Osteoblast (primary cell): ENCODE data around the gene PPT2. TPM values are rescaled to one million over a fixed set of nuclear protein-coding genes. Genes with fewer than 3 reads are reported as not detected.

Source experiments
- DNase-seq: peaks from one replicate; pipeline ENCODE4 v3.0.0; 2011; ENCODE audit warnings: low spot score, mixed read lengths; ENCODE audit not compliant: insufficient read length; ENCODE audit errors: missing footprints
- H2AFZ ChIP-seq: 2 replicates; pipeline ENCODE4 v1.6.0; 2011; ENCODE audit warnings: mild to moderate bottlenecking, low read length
- H3K27ac ChIP-seq: 2 replicates; pipeline ENCODE4 v1.5.1; 2011; ENCODE audit warnings: mild to moderate bottlenecking, low read depth, low read length, moderate library complexity
- H3K27me3 ChIP-seq: 2 replicates; pipeline ENCODE4 v1.6.0; 2012; ENCODE audit warnings: mild to moderate bottlenecking, control low read depth, inconsistent platforms, low read length, moderate library complexity; ENCODE audit not compliant: insufficient read depth
- H3K36me3 ChIP-seq: 2 replicates; pipeline ENCODE4 v1.5.1; 2011; ENCODE audit warnings: mild to moderate bottlenecking, low read length, control low read depth, moderate library complexity; ENCODE audit not compliant: insufficient read depth
- H3K4me1 ChIP-seq: 2 replicates; pipeline ENCODE4 v1.5.1; 2011; ENCODE audit warnings: mild to moderate bottlenecking, low read length, control low read depth, moderate library complexity; ENCODE audit not compliant: insufficient read depth
- H3K4me2 ChIP-seq: 2 replicates; pipeline ENCODE4 v1.6.0; 2011; ENCODE audit warnings: mild to moderate bottlenecking, low read length; ENCODE audit not compliant: insufficient read depth
- H3K4me3 ChIP-seq: fragments of 200-600 bp; sonication (generic); 3 replicates; pipeline ENCODE4 v1.5.1; 2012; ENCODE audit warnings: mild to moderate bottlenecking, low read length, inconsistent platforms; ENCODE audit not compliant: insufficient read depth
- H3K79me2 ChIP-seq: 2 replicates; pipeline ENCODE4 v1.6.0; 2012; ENCODE audit warnings: mild to moderate bottlenecking, low read length, control low read depth, inconsistent platforms; ENCODE audit not compliant: insufficient read depth
- H3K9me3 ChIP-seq: 2 replicates; pipeline ENCODE4 v1.5.1; 2011; ENCODE audit warnings: low read depth, low read length, control low read depth
- H4K20me1 ChIP-seq: 2 replicates; pipeline ENCODE4 v1.6.0; 2012; ENCODE audit warnings: mild to moderate bottlenecking, low read length, control low read depth; ENCODE audit not compliant: insufficient read depth
- total RNA-seq: library from RNA; depleted of rRNA; stranded (reverse); fragments of >200 nt; gene quantifications from 2 replicates; pipeline ENCODE4 v1.2.3, GENCODE V29; 2012
- TF ChIP-seq, protein P1 (sequence below): IDR thresholded peaks from 2 replicates; pipeline ENCODE4 v1.5.1; 2011; ENCODE audit warnings: mild to moderate bottlenecking, low read depth, low read length, moderate library complexity; ENCODE audit errors: extremely low read depth

PPT2 gene
- total RNA-seq, 1 donor: 8.3 TPM

DNA sequence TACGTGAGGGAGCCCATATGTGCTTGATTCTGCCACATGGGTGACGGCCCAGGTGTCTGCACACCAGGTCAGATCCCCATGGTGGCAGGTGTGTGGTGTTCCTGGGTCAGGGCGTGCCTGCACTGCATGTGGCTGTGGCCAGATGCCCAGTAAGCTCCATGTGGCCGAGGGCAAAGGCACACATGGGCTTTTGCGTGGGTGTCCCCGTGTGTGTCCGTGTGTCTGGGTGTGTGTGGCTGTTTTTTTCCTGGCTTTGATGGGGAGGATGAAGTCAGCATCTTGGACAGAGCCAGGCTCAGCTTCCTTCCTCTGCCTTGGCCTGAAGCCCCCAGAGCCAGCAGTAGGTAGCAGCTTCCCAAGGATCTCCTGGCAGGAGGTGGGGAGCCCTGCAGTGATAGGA is 43.3 kb upstream of the PPT2 start:
- Histone ChIP-seq H3K27ac (no peak overlapping the region), H3K4me3 (no peak overlapping the region), H3K9me3 (no peaks in the 10 kb centered on the region), H3K27me3 (peaks cover 31% of the 10 kb centered on the region), H3K79me2 (no peaks in the 10 kb centered on the region), H2AFZ (no peak overlapping the region), H3K4me2 (no peak overlapping the region), H3K36me3 (no peaks in the 10 kb centered on the region), H4K20me1 (peaks cover 7% of the 10 kb centered on the region), H3K4me1 (peaks cover 40% of the 10 kb centered on the region)
- DNase-seq: no peak
- TF ChIP-seq, protein P1, sequence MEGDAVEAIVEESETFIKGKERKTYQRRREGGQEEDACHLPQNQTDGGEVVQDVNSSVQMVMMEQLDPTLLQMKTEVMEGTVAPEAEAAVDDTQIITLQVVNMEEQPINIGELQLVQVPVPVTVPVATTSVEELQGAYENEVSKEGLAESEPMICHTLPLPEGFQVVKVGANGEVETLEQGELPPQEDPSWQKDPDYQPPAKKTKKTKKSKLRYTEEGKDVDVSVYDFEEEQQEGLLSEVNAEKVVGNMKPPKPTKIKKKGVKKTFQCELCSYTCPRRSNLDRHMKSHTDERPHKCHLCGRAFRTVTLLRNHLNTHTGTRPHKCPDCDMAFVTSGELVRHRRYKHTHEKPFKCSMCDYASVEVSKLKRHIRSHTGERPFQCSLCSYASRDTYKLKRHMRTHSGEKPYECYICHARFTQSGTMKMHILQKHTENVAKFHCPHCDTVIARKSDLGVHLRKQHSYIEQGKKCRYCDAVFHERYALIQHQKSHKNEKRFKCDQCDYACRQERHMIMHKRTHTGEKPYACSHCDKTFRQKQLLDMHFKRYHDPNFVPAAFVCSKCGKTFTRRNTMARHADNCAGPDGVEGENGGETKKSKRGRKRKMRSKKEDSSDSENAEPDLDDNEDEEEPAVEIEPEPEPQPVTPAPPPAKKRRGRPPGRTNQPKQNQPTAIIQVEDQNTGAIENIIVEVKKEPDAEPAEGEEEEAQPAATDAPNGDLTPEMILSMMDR: no peak

DNA sequence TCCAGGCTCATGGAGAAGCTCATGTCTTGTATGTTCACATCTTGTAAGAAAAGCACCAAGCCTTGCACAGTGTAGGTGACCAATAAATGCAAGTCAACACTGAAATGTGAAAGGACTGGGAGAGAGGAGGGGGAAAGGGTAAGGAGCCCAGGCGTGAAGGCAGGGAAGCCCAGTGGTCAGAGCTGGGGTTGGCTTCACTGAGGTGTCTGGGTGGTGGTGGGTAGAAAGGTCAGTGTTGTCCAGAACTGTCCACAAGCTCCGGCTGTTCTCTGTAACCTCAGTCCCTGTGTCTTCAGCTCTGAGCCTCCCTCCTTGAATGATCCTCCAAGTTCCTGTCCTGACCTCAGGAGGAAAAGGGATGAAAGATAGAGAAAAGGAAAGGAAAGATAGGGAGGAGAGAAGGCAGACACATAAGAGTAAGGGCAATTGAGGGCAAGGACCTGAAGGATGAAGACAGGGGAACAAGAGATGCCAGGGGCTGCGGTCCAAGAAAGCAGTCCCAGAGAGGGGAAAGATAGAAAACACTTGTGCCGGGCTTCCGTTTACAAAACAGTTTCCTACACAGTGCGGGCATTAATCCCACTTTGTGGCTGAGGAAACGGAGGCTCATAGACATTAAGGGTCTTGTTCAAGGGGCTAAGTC is 42.4 kb upstream of the PPT2 start:
- H3K4me1 ChIP-seq: peaks cover 40% of the 10 kb centered on the region
- H3K27ac ChIP-seq: no peak overlapping the region
- H3K27me3 ChIP-seq: peaks cover 29% of the 10 kb centered on the region
- H3K36me3 ChIP-seq: peaks cover 6% of the 10 kb centered on the region
- TF ChIP-seq, protein P1: no peak
- no peak overlapping the region for H3K4me3 ChIP-seq
- DNase-seq: no peak
- no peak overlapping the region for H3K4me2 ChIP-seq
- H4K20me1 ChIP-seq: peaks cover 7% of the 10 kb centered on the region
- no peaks in the 10 kb centered on the region for H3K79me2 ChIP-seq
- no peaks in the 10 kb centered on the region for H3K9me3 ChIP-seq
- no peak overlapping the region for H2AFZ ChIP-seq

DNA sequence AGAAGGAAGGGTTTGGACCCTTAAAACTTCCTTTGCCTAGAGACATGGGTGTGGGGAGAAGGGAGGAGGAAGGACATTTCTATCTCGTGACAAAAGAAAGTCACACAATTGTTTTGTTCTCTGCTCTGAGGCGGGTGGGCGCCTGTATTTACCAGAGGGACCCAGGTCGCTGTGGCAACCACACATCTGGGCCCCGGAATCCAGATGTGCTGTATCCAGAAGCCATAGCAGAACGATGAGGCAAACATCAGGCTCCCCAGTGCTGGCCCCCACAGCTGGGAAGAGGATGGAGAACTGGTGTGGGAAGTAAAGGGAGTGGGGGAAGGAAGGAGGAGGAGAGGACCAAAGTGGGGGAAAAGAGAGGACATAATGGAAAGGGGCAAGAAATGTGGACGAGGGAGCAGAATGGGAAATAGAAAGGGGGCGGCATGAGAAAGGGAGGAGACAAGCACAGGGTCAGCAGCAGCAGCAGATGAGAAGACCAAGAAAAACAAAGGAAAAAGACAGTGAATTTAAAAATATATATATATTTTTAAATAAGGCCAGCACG is 41.4 kb upstream of the PPT2 start:
- Histone ChIP-seq H3K9me3 (no peaks in the 10 kb centered on the region), H4K20me1 (peaks cover 7% of the 10 kb centered on the region), H3K4me3 (no peak overlapping the region), H3K36me3 (peaks cover 15% of the 10 kb centered on the region), H3K27ac (no peak overlapping the region), H3K27me3 (peaks cover 23% of the 10 kb centered on the region), H2AFZ (no peak overlapping the region), H3K79me2 (no peaks in the 10 kb centered on the region), H3K4me2 (no peak overlapping the region), H3K4me1 (peaks cover 36% of the 10 kb centered on the region)
- TF ChIP-seq, protein P1: no peak
- no peak for DNase-seq

DNA sequence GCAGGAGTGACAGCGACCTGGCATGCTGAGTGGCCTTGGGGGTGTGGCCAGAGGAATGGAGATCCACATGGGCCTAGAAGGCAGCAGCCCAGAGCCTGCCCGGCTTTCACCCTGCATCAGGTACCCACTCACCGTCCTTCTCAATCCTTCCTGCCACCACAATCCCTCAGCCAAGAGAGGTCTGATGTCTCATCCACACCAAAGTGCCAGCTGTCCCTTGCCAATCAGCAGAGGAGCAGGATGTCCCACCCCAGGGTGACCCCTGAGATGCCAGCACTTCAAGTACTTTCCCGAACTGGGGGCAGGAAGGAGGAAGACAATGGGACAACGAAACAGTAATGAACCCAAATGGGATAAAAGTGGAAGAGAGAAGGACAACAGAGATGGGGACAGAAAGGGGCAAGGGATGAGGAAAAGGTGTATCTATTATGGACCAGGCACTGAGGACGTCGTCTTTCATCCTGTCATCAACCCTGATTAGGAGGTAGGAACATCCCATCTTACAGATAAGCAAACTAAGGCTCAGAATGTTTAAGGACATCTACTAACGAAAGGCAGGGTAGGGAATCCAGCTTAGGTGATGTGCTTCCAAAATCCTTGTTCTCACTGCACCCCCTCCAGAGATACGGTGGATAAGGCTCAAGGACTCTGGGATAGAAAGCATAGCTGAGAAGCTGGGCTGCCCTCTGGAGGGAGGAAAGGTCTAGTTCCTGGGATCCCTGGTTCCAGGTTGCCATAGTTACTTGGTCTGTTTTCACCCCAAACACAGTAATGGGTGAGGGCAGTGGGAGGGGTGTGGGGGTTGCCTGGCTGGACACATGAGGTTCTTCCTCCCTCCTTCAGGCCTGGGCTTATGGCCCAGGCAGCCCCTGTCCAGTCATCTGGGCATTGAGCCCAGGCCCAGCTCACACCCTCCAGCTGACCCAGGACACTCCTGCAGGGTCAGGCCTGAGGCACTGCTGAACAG is 40.3 kb upstream of the PPT2 start:
- Histone ChIP-seq H3K9me3 (no peaks in the 10 kb centered on the region), H3K4me2 (peak overlapping the region; percentile 31), H3K27ac (peak overlapping the region; percentile 86), H3K4me3 (no peak overlapping the region), H3K4me1 (peaks cover 26% of the 10 kb centered on the region), H2AFZ (no peak overlapping the region), H4K20me1 (peaks cover 5% of the 10 kb centered on the region), H3K27me3 (peaks cover 19% of the 10 kb centered on the region), H3K79me2 (no peaks in the 10 kb centered on the region), H3K36me3 (peaks cover 22% of the 10 kb centered on the region)
- TF ChIP-seq, protein P1: peak; percentile 85
- peak; percentile 98 for DNase-seq
